ENCODE results near the gene DTNB. TPM values are rescaled to one million over a fixed set of nuclear protein-coding genes. Genes with fewer than 3 reads are reported as not detected.

Gene DTNB
- total and polyA plus RNA-seq, 2 donors (not counting 3 experiments of a cell fraction or from before 2014, with no cell fraction given) = 11.5 to 17.0 TPM

GRCh38 chr2:25614711-25615110 is 58.7 kb downstream of the DTNB start:
- H3K36me3 ChIP-seq (ENCODE audit: control insufficient read depth in 2 of 2, extremely low read depth in 1 of 2, insufficient read depth in 2 of 2, low read length in 2 of 2) = no peaks in the 10 kb centered on the region
- H3K27me3 ChIP-seq (ENCODE audit: control insufficient read depth in 2 of 2, insufficient read depth in 2 of 2, low read length in 2 of 2) = no peaks in the 10 kb centered on the region
- H3K4me2 ChIP-seq (ENCODE audit: insufficient read depth, low read length) = no peak overlapping the region
- no peaks in the 10 kb centered on the region for H3K79me2 ChIP-seq (ENCODE audit: control insufficient read depth, insufficient read depth, low read length)
- no peak overlapping the region for H3K27ac ChIP-seq (ENCODE audit: insufficient read depth, low read depth, low read length)
- TF ChIP-seq JUN (IDR thresholded peaks at IDR 0.05; ENCODE audit: borderline replicate concordance, insufficient read depth, insufficient read length, low read depth) (no peak), FOS (IDR thresholded peaks at IDR 0.05; ENCODE audit: borderline replicate concordance, insufficient read depth, low read length) (no peak), POLR2A (IDR thresholded peaks at IDR 0.05; ENCODE audit: low read depth, low read length) (no peak), MAX (IDR thresholded peaks at IDR 0.05; ENCODE audit: insufficient read depth, insufficient read length) (no peak), CTCF (IDR thresholded peaks at IDR 0.05; ENCODE audit: extremely low read depth in 1 of 2, insufficient read depth in 1 of 2, low read depth in 1 of 2, low read length in 2 of 2) (no peak), MYC (IDR thresholded peaks at IDR 0.05; ENCODE audit: low read depth, low read length) (no peak), GATA2 (IDR thresholded peaks at IDR 0.05; ENCODE audit: insufficient read depth, insufficient read length, low read depth, low read length) (no peak), EZH2 (IDR thresholded peaks at IDR 0.05; ENCODE audit: borderline replicate concordance, low read depth, low read length, severe bottlenecking) (no peak), POLR2AphosphoS5 (IDR thresholded peaks at IDR 0.05; ENCODE audit: insufficient read depth, low read depth, low read length) (no peak)
- CTCF ChIA-PET = interaction anchor here (1.8 kb wide), 1 partner anchor 50 kb away, joined by 27 read pairs; no protein-coding TSS in a partner anchor
- POLR2A ChIA-PET = no interaction called here
- no peaks in the 10 kb centered on the region for H4K20me1 ChIP-seq (replicated peaks; ENCODE audit: control insufficient read depth, extremely low read depth, insufficient read depth, low read length)
- DNase-seq (ENCODE audit: low read depth, low spot score) = no peak
- dilution Hi-C loops (cut with MboI; ENCODE audit: extremely low pct_ligation_motif_present, low sequenced_read_pairs) (no loop called here), intact Hi-C loops (cut with micrococcal nuclease) (loop anchor here (10.0 kb wide), 1 partner anchor 240 kb away; no protein-coding TSS in a partner anchor)
- no peak overlapping the region for H3K4me3 ChIP-seq (replicated peaks in 1 of 3; ENCODE audit: insufficient read depth in 1 of 3, low read depth in 1 of 3, low read length in 3 of 3)
- no peak overlapping the region for H2AFZ ChIP-seq (ENCODE audit: low read depth, low read length)
- peaks cover 45% of the 10 kb centered on the region for H3K4me1 ChIP-seq (ENCODE audit: control insufficient read depth, extremely low read depth, insufficient read depth, low read length)
- no TSS peak for BruUV-seq (replicated peaks)
- no peaks in the 10 kb centered on the region for H3K9me1 ChIP-seq (replicated peaks; ENCODE audit: control insufficient read depth, extremely low read depth, insufficient read depth, low read length)
- H3K9me3 ChIP-seq (replicated peaks; ENCODE audit: control insufficient read depth, insufficient read depth, low read length) = no peaks in the 10 kb centered on the region
- H3K9ac ChIP-seq (replicated peaks; ENCODE audit: extremely low read depth, insufficient read depth, low read length) = no peak overlapping the region
- FAIRE-seq = no peak
